ENCODE measurements around the gene MOB2.
"Not testable (repeated sequence)": the region's sequence is repeated elsewhere in the genome, so short reads cannot be mapped to it uniquely, and the experiment has no call there.

The MOB2 gene

GRCh38 chr11:1517117-1518005, 30.8 kb upstream of the MOB2 start:
- DNase-seq, result no peak

DNA sequence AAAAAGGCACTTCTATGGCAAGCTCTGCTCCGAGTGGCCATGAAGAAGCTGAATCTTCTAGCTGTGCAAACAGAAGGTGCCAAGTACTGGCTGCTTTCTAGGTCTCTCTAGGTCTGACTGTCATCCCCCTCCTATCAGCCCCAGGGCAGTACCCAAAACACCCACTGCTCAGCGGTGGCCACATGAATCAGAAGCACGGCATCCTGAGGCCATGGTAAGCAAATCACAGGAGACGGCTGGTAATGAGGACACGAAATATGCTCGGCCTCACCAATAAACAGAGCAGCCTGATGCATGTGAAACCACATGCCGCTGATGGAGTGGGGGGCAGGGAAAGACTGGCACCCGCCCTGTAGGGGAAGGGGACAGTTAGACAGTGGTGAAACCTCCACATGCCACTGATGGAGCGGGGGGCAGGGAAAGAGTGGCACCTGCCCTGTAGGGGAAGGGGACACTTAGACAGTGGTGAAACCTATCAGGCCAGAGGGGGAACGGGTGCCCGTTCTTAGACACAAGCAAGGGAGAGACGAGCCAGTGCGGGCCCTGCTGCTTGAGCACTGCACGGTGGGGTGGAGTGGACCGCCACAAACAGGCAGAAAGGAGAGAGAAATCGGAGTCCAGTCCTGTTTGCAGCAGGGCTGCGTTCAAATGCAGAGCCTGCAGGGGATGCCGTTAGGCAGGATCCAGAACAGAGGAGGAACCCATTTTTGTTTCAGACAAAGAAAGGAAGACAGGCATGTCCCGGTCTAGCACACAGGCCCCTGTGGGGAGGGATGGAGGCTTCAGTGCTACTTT, 29.9 kb upstream of the MOB2 start:
- DNase-seq, result no peak

DNA sequence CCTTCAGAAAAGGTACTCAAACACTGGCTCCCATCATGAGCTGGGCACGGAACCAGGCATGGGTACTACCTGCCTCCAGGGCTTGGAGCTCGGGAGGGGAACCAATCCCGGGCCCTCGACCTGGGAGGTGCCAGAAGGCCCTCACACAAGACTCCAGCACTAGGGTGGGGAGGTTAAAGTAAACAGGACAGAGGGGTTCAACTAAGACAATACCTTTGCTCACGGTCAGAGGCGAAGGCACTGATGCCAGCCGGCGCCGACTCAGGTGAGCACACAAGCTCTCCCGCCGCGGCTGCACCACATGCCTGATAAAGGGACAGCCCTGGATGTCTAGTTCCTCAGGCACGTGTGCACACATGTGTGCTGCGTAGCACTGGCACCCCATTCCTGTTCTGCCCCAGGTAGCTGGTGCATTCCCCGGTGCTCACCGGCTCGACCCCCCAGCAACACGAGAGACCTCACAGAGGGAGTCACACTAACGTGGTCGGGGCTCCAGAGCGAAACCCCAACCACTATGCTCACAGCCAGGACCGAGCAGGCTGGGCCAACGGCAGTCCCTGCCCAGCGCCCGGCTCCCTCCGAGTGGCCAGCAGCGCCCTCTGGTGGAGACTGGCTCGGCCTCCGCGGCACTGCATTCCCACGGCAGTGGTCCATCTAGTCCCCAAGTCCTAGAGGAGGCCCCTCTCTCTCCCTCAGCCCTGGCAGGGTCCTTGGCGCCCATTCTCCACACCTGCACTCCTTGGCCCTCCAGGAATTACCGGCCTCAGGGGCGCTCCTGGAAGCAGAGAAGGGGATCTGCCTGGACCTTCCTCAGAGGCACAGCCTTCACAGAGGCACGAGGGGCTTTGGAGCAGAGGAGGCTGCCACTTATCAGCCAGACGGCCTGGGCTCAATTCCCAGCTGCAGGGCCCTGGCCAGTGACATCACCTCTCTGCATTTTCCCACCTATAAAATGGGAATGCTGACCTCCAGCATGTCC, 28.8 kb upstream of the MOB2 start:
- peak; percentile 70 for DNase-seq

GRCh38 chr11:1514336-1515061, 27.9 kb upstream of the MOB2 start:
- DNase-seq, result no peak

- DNase-seq, result no peak
These were observed 27.0 kb upstream of the MOB2 start for GRCh38 chr11:1513326-1514296.

- DNase-seq, result not testable (repeated sequence)
These were observed 26.1 kb upstream of the MOB2 start for GRCh38 chr11:1512531-1513258.

GRCh38 chr11:1511937-1512496, 25.4 kb upstream of the MOB2 start:
- no peak for DNase-seq

GRCh38 chr11:1510928-1511327, 24.3 kb upstream of the MOB2 start:
- DNase-seq, result no peak

GRCh38 chr11:1510351-1510750, 23.8 kb upstream of the MOB2 start:
- not testable (repeated sequence) for DNase-seq

GRCh38 chr11:1509626-1510255, 23.2 kb upstream of the MOB2 start:
- no peak for DNase-seq

- DNase-seq, result no peak
These were observed 22.4 kb upstream of the MOB2 start for GRCh38 chr11:1508986-1509385.

DNA sequence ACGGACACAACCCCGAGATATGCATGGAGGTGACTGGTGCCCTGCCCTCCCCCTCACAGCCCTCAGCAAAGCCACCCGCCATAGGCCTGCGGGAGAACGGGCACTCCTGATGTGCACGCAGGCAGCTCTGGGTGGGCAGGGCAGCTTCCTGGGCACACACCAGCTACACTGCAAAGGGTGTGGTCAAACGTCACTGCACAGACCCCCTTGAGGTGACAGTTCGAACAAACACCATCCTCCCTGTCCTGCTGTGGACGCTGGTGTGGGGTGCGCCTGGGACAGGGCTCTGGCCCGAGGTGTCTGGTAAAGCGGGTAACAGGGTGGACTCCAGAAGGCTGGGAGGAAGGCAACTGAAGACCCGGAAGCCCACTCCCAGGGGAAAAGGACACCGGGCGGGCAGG, 21.9 kb upstream of the MOB2 start:
- no peak for DNase-seq

DNA sequence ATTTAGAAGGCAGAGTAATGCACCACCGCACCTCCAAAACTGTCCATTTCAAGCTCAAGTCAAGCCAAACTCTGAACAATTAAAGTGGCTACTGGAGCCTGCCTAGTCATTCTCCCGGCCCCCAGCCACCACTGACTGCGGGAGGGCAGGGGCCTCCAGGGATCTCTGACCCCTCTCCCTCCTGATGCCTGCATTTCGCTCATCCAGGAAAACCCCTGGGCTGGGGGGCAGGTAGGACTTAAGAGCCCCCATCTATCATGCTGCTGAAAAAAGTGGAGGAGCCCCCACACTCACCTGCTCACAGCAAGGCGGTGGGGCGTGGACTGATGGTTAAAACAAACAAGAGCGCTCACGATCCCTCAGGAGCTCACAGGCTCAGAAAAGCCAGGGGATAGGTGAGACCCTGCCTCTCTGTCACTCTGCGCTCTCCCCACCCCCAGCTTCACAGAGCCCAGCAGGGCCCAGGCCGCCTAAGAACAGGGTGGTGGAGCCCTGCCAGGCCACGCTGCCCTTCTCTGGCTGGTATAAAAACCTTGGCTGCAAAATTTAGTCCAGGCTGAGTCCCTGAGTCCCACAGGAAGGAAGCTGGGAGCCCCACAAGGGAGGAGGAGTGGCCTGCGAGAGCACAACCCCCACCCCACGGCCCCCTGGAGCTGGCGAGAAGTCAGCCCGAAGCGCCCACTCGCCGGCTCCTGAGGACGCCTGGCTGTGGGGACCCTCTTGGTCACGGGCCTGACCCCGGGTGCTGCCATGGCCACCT, 21.0 kb upstream of the MOB2 start:
- DNase-seq, result no peak

DNA sequence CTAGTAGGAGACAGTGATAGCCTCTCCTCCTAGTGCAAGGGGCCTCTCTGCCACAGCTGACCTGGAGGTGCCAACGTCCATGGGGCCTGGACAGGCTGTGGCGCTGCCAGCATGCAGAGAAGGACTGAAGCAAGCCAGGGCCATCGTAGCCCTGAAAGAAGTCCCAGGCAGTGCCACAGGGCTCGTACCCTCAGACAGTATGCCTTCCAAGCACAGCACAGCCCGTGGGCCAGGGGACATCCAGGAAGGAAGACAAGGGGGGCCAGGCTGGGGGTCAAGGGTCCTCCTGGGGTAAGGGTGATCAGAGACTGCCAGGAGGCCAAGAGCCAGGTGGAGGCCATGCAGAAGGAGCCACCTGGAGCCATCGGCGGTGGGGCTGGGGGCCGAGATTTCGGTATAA, 20.4 kb upstream of the MOB2 start:
- DNase-seq, result no peak

DNA sequence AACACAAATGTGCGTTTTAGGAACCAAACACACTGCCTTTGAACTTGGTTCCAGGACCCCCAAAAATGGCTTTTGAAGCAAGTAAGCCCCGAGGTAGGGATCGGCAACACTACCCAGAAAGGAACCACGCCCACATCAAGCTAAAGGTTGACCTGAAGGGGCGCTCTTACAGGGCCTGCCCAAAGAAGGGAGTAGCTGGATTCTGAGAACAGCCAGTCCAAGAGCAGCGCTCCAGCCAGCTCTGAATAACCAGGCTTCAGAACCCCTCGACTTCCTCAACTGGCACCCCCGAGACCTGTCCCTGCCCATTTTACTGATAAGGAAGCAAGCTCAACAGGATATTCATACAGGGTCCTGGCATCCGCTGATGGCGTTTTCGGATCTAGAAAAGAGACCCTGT, 18.9 kb upstream of the MOB2 start:
- no peak for DNase-seq

- no peak for DNase-seq
These were observed 18.2 kb upstream of the MOB2 start for GRCh38 chr11:1504581-1505290.

- no peak for DNase-seq
These were observed 17.6 kb upstream of the MOB2 start for GRCh38 chr11:1504138-1504537.

DNA sequence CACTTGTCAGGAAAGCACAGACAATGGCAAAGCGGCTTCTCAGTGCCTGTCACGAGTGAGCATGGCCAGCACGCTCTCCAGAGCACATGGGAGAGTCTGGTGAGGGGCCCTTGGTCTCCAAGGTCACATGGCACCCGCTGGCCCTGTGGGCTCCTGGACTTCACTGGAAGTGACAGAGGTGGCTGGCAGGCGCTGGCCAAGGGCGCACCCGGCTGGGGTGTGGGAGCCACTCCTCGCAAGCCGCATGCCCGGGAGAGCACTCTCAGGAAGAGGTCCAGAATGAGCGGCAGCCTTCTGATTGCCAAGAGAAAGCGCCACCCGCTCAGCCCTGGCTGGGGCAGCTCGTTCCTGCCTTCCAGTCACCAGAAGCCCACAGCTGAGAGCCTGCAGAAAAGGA, 17.1 kb upstream of the MOB2 start:
- no peak for DNase-seq
